WTC11 (cell line): ENCODE data around the gene JCAD. TPM values are rescaled to one million over a fixed set of nuclear protein-coding genes. Genes with fewer than 3 reads are reported as not detected.

Experiments used
- ATAC-seq: fragments of 200-7000 bp; cut with Tn5 transposase; 2 replicates; pipeline ENCODE4 v1.10.0; 2021; ENCODE audit warnings: mild to moderate bottlenecking, moderate library complexity
- CTCF ChIA-PET: fragments of 300-600 bp; sonication (Branson Sonifier 250); formaldehyde crosslinking; loops from one replicate; lab custom pipeline; 2021; ENCODE audit warnings: antibody characterized with exemption; lab: Charles Lee
- POLR2A ChIA-PET: fragments of 350-600 bp; sonication (Branson Sonifier 250); formaldehyde crosslinking; loops from one replicate; lab custom pipeline; 2021; ENCODE audit warnings: antibody characterized with exemption; lab: Charles Lee
- DNase-seq: peaks from one replicate; pipeline ENCODE4 v3.0.0; 2021; ENCODE audit warnings: low spot score
- H3K27ac Mint-ChIP-seq: 2 replicates; pipeline ENCODE4 v1.8.0; 2021; ENCODE audit warnings: mixed read lengths
- H3K27me3 Mint-ChIP-seq: 2 replicates; pipeline ENCODE4 v1.8.0; 2021; ENCODE audit warnings: low read depth, mild to moderate bottlenecking, moderate library complexity, mixed read lengths
- H3K36me3 Mint-ChIP-seq: 2 replicates; pipeline ENCODE4 v1.8.0; 2021; ENCODE audit warnings: mixed read lengths
- H3K4me1 Mint-ChIP-seq: 2 replicates; pipeline ENCODE4 v1.8.0; 2022; ENCODE audit warnings: mixed read lengths
- H3K4me3 Mint-ChIP-seq: 2 replicates; pipeline ENCODE4 v1.8.0; 2021; ENCODE audit warnings: mild to moderate bottlenecking, moderate library complexity, mixed read lengths
- H3K9me3 Mint-ChIP-seq: 2 replicates; pipeline ENCODE4 v1.8.0; 2021; ENCODE audit warnings: mixed read lengths
- AR ChIP-seq: fragments of 250-450 bp; sonication (Bioruptor Pico); IDR thresholded peaks from 2 replicates; pipeline ENCODE4 v1.9.0; 2021; ENCODE audit warnings: mild to moderate bottlenecking
- ARID4B ChIP-seq: sonication (generic); formaldehyde crosslinking; IDR thresholded peaks from 2 replicates; pipeline ENCODE4 v1.8.0; 2023; ENCODE audit warnings: missing genetic modification reagents, mild to moderate bottlenecking, borderline replicate concordance
- CREB1 ChIP-seq: sonication (generic); formaldehyde crosslinking; IDR thresholded peaks from 2 replicates; pipeline ENCODE4 v1.8.0; 2023; ENCODE audit warnings: mild to moderate bottlenecking, missing genetic modification reagents
- E2F4 ChIP-seq: sonication (generic); formaldehyde crosslinking; IDR thresholded peaks from 2 replicates; pipeline ENCODE4 v1.8.1; 2022; ENCODE audit warnings: low read depth, mild to moderate bottlenecking, moderate library complexity, missing genetic modification reagents, borderline replicate concordance
- FOXJ3 ChIP-seq: sonication (generic); formaldehyde crosslinking; IDR thresholded peaks from 2 replicates; pipeline ENCODE4 v1.9.0; 2021; ENCODE audit warnings: missing genetic modification reagents, mild to moderate bottlenecking, borderline replicate concordance
- FOXK1 ChIP-seq: sonication (generic); formaldehyde crosslinking; IDR thresholded peaks from 2 replicates; pipeline ENCODE4 v1.8.0; 2022; ENCODE audit warnings: mild to moderate bottlenecking, moderate library complexity, missing genetic modification reagents
- FOXP1 ChIP-seq: sonication (generic); formaldehyde crosslinking; IDR thresholded peaks from 2 replicates; pipeline ENCODE4 v1.8.0; 2022; ENCODE audit warnings: missing genetic modification reagents, mild to moderate bottlenecking, moderate library complexity, borderline replicate concordance
- HMGXB4 ChIP-seq: sonication (generic); formaldehyde crosslinking; IDR thresholded peaks from 2 replicates; pipeline ENCODE4 v1.8.1; 2023; ENCODE audit warnings: mild to moderate bottlenecking, moderate library complexity, missing genetic modification reagents
- IRF2 ChIP-seq: sonication (generic); formaldehyde crosslinking; IDR thresholded peaks from 2 replicates; pipeline ENCODE4 v1.8.0; 2022; ENCODE audit warnings: low read depth, missing genetic modification reagents, borderline replicate concordance
- OVOL2 ChIP-seq: fragments of 250-450 bp; sonication (Bioruptor Pico); IDR thresholded peaks from 2 replicates; pipeline ENCODE4 v1.9.0; 2021; ENCODE audit warnings: mild to moderate bottlenecking, borderline replicate concordance
- RELA ChIP-seq: sonication (generic); formaldehyde crosslinking; IDR thresholded peaks from 2 replicates; pipeline ENCODE4 v1.8.1; 2022; ENCODE audit warnings: missing genetic modification reagents, mild to moderate bottlenecking, borderline replicate concordance
- RORB ChIP-seq: fragments of 250-450 bp; sonication (Bioruptor Pico); IDR thresholded peaks from 2 replicates; pipeline ENCODE4 v1.9.0; 2021; ENCODE audit warnings: mild to moderate bottlenecking
- SP1 ChIP-seq: sonication (generic); formaldehyde crosslinking; conservative IDR thresholded peaks from 2 replicates; pipeline ENCODE4 v1.8.1; 2022; ENCODE audit warnings: missing genetic modification reagents
- TEAD1 ChIP-seq: sonication (generic); formaldehyde crosslinking; IDR thresholded peaks from 2 replicates; pipeline ENCODE4 v1.8.0; 2022; ENCODE audit warnings: mild to moderate bottlenecking, missing genetic modification reagents
- ZNF396 ChIP-seq: fragments of 250-450 bp; sonication (Bioruptor Pico); IDR thresholded peaks from 2 replicates; pipeline ENCODE4 v1.8.0; 2021; ENCODE audit warnings: mild to moderate bottlenecking, moderate library complexity, borderline replicate concordance
- total RNA-seq: library from RNA; stranded (reverse); gene quantifications from 3 replicates; pipeline ENCODE4 v1.2.3, GENCODE V29; 2021
- TF ChIP-seq, protein P1 (sequence below): sonication (generic); formaldehyde crosslinking; IDR thresholded peaks from 2 replicates; pipeline ENCODE4 v1.8.0; 2022; ENCODE audit warnings: missing genetic modification reagents
- TF ChIP-seq, protein P2 (sequence below): fragments of 250-450 bp; sonication (Bioruptor Pico); IDR thresholded peaks from 2 replicates; pipeline ENCODE4 v1.9.0; 2021; ENCODE audit warnings: moderate library complexity, mild to moderate bottlenecking, inconsistent platforms, borderline replicate concordance
- TF ChIP-seq, protein P3 (sequence below): sonication (generic); formaldehyde crosslinking; IDR thresholded peaks from 2 replicates; pipeline ENCODE4 v1.8.1; 2023; ENCODE audit warnings: mild to moderate bottlenecking, missing genetic modification reagents, moderate library complexity
- TF ChIP-seq, protein P4 (sequence below): sonication (generic); formaldehyde crosslinking; IDR thresholded peaks from 2 replicates; pipeline ENCODE4 v1.8.1; 2023; ENCODE audit warnings: mild to moderate bottlenecking, missing genetic modification reagents

JCAD gene
- total RNA-seq, 1 experiment from 2014 or later: 1.8 TPM

GRCh38 chr10:30075481-30075880 is 16.1 kb upstream of the JCAD start:
- peaks cover 5% of the 10 kb centered on the region for H3K9me3 Mint-ChIP-seq
- DNase-seq: no peak
- TF ChIP-seq IRF2 (CRISPR knock-in tag) (no peak), CREB1 (no peak), RELA (CRISPR knock-in tag) (no peak), ARID4B (CRISPR knock-in tag) (no peak), SP1 (CRISPR knock-in tag) (no peak), E2F4 (CRISPR knock-in tag) (no peak), FOXK1 (CRISPR knock-in tag) (no peak), OVOL2 (CRISPR knock-in tag) (no peak), ZNF396 (CRISPR knock-in tag) (no peak), TEAD1 (CRISPR knock-in tag) (no peak), FOXP1 (CRISPR knock-in tag) (no peak), RORB (CRISPR knock-in tag) (no peak), HMGXB4 (CRISPR knock-in tag) (no peak), FOXJ3 (CRISPR knock-in tag) (no peak), AR (CRISPR knock-in tag) (no peak)
- TF ChIP-seq, protein P1, sequence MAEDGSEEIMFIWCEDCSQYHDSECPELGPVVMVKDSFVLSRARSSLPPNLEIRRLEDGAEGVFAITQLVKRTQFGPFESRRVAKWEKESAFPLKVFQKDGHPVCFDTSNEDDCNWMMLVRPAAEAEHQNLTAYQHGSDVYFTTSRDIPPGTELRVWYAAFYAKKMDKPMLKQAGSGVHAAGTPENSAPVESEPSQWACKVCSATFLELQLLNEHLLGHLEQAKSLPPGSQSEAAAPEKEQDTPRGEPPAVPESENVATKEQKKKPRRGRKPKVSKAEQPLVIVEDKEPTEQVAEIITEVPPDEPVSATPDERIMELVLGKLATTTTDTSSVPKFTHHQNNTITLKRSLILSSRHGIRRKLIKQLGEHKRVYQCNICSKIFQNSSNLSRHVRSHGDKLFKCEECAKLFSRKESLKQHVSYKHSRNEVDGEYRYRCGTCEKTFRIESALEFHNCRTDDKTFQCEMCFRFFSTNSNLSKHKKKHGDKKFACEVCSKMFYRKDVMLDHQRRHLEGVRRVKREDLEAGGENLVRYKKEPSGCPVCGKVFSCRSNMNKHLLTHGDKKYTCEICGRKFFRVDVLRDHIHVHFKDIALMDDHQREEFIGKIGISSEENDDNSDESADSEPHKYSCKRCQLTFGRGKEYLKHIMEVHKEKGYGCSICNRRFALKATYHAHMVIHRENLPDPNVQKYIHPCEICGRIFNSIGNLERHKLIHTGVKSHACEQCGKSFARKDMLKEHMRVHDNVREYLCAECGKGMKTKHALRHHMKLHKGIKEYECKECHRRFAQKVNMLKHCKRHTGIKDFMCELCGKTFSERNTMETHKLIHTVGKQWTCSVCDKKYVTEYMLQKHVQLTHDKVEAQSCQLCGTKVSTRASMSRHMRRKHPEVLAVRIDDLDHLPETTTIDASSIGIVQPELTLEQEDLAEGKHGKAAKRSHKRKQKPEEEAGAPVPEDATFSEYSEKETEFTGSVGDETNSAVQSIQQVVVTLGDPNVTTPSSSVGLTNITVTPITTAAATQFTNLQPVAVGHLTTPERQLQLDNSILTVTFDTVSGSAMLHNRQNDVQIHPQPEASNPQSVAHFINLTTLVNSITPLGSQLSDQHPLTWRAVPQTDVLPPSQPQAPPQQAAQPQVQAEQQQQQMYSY (CRISPR knock-in tag): no peak
- TF ChIP-seq, protein P2, sequence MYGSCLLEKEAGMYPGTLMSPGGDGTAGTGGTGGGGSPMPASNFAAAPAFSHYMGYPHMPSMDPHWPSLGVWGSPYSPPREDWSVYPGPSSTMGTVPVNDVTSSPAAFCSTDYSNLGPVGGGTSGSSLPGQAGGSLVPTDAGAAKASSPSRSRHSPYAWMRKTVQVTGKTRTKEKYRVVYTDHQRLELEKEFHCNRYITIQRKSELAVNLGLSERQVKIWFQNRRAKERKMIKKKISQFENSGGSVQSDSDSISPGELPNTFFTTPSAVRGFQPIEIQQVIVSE: no peak
- TF ChIP-seq, protein P3, sequence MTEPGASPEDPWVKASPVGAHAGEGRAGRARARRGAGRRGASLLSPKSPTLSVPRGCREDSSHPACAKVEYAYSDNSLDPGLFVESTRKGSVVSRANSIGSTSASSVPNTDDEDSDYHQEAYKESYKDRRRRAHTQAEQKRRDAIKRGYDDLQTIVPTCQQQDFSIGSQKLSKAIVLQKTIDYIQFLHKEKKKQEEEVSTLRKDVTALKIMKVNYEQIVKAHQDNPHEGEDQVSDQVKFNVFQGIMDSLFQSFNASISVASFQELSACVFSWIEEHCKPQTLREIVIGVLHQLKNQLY (CRISPR knock-in tag): no peak
- TF ChIP-seq, protein P4, sequence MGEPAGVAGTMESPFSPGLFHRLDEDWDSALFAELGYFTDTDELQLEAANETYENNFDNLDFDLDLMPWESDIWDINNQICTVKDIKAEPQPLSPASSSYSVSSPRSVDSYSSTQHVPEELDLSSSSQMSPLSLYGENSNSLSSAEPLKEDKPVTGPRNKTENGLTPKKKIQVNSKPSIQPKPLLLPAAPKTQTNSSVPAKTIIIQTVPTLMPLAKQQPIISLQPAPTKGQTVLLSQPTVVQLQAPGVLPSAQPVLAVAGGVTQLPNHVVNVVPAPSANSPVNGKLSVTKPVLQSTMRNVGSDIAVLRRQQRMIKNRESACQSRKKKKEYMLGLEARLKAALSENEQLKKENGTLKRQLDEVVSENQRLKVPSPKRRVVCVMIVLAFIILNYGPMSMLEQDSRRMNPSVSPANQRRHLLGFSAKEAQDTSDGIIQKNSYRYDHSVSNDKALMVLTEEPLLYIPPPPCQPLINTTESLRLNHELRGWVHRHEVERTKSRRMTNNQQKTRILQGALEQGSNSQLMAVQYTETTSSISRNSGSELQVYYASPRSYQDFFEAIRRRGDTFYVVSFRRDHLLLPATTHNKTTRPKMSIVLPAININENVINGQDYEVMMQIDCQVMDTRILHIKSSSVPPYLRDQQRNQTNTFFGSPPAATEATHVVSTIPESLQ: no peak
- ChIA-PET CTCF (interaction anchor here (1.1 kb wide), 1 partner anchor 13 kb away, joined by 3 read pairs; no protein-coding TSS in a partner anchor), POLR2A (no interaction called here)
- H3K27me3 Mint-ChIP-seq: no peaks in the 10 kb centered on the region; the same call in 1 of the 2 replicates
- no peaks in the 10 kb centered on the region for H3K36me3 Mint-ChIP-seq
- no peak for ATAC-seq
- no peak overlapping the region for H3K27ac Mint-ChIP-seq
- H3K4me3 Mint-ChIP-seq: no peak overlapping the region
- H3K4me1 Mint-ChIP-seq: peaks cover 3% of the 10 kb centered on the region; the same call in 1 of the 2 replicates
